ENCODE results near the gene TLE4.

DNA sequence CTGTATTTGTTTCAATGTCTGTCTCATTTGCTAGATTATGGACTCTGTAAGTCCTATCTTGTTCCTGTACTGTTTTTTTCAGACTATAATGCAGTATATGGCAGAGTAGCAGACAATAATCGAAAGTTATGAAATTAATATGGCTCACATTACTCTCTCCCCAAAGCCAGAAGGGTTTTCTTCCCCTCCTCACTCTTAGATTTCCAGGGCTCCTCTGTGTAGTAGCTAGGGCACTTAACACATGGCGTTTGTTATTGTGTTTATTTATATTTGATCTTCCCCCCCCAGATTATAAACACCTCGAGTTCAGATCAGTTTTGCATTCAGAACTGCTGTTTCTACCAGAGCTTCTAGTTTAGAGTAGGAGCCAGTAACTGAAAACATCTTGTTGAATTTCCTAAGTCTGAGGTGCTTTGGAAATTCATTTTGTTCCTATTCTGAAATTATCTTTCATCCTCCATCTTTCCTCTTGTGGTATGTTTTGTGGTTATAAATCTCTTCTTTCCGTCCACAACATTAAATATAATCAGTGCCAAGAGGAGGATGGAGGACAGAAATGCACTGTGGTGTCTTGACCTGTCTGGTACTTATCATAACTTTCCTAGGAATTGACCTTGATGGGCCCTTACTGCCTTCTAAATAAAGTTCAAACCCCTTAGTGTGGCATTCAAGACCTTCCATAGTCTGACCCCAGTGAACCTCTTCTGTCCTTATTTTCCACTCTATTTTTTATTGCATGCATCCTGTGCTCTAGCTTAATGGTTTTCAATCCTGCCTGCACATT, 27.0 kb downstream of the TLE4 start:
- TF ChIP-seq, protein P1, sequence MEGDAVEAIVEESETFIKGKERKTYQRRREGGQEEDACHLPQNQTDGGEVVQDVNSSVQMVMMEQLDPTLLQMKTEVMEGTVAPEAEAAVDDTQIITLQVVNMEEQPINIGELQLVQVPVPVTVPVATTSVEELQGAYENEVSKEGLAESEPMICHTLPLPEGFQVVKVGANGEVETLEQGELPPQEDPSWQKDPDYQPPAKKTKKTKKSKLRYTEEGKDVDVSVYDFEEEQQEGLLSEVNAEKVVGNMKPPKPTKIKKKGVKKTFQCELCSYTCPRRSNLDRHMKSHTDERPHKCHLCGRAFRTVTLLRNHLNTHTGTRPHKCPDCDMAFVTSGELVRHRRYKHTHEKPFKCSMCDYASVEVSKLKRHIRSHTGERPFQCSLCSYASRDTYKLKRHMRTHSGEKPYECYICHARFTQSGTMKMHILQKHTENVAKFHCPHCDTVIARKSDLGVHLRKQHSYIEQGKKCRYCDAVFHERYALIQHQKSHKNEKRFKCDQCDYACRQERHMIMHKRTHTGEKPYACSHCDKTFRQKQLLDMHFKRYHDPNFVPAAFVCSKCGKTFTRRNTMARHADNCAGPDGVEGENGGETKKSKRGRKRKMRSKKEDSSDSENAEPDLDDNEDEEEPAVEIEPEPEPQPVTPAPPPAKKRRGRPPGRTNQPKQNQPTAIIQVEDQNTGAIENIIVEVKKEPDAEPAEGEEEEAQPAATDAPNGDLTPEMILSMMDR (conservative IDR thresholded peaks at IDR 0.05 in 1 of 2, IDR thresholded peaks at IDR 0.05 in 1 of 2; ENCODE audit: extremely low read depth in 1 of 2, insufficient read depth in 1 of 2, low read depth in 1 of 2, low read length in 2 of 2): no peak
- TF ChIP-seq EZH2 (IDR thresholded peaks at IDR 0.05; ENCODE audit: borderline replicate concordance, low read length): no peak
